ENCODE data around the gene STS.

The STS gene

GRCh38 chrX:7147413-7147977 lies at the start of gene STS:
Gene STS, plus strand, starts transcription at chrX:7147712. Its CDS starts 105,488 bp downstream, at chrX:7253200.
- DNase-seq (ENCODE audit: low read depth in 2 of 2) = peak; percentile 0 to 6

GRCh38 chrX:7100022-7100421 lies 47.5 kb upstream of the STS start:
- DNase-seq (ENCODE audit: low read depth in 2 of 2) = no peak

GRCh38 chrX:7102119-7102518 lies 45.4 kb upstream of the STS start:
- DNase-seq (ENCODE audit: low read depth in 2 of 2) = no peak

GRCh38 chrX:7106649-7107048 lies 40.9 kb upstream of the STS start:
- no peak for DNase-seq (ENCODE audit: low read depth in 2 of 2)

- DNase-seq (ENCODE audit: low read depth in 2 of 2) = no peak
These were observed 39.5 kb upstream of the STS start for GRCh38 chrX:7108030-7108429.

- no peak for DNase-seq (ENCODE audit: low read depth in 2 of 2)
These were observed 38.4 kb upstream of the STS start for GRCh38 chrX:7109049-7109531.

GRCh38 chrX:7109838-7110793 lies 37.4 kb upstream of the STS start:
- DNase-seq (ENCODE audit: low read depth in 2 of 2) = no peak

- no peak for DNase-seq (ENCODE audit: low read depth in 2 of 2)
These were observed 36.7 kb upstream of the STS start for GRCh38 chrX:7110821-7111276.

- no peak for DNase-seq (ENCODE audit: low read depth in 2 of 2)
These were observed 36.0 kb upstream of the STS start for GRCh38 chrX:7111518-7111917.

- DNase-seq (ENCODE audit: low read depth in 2 of 2) = no peak
These were observed 35.4 kb upstream of the STS start for GRCh38 chrX:7112071-7112470.

GRCh38 chrX:7115557-7115956 lies 32.0 kb upstream of the STS start:
- no peak for DNase-seq (ENCODE audit: low read depth in 2 of 2)

GRCh38 chrX:7116081-7116480 lies 31.4 kb upstream of the STS start:
- no peak for DNase-seq (ENCODE audit: low read depth in 2 of 2)

GRCh38 chrX:7117587-7117986 lies 29.9 kb upstream of the STS start:
- no peak for DNase-seq (ENCODE audit: low read depth in 2 of 2)

GRCh38 chrX:7119950-7120877 lies 27.3 kb upstream of the STS start:
- DNase-seq (ENCODE audit: low read depth in 2 of 2) = no peak

GRCh38 chrX:7120878-7121219 lies 26.7 kb upstream of the STS start:
- no peak for DNase-seq (ENCODE audit: low read depth in 2 of 2)

GRCh38 chrX:7127056-7127455 lies 20.5 kb upstream of the STS start:
- DNase-seq (ENCODE audit: low read depth in 2 of 2) = no peak

GRCh38 chrX:7131621-7132020 lies 15.9 kb upstream of the STS start:
- DNase-seq (ENCODE audit: low read depth in 2 of 2) = no peak

GRCh38 chrX:7132335-7133049 lies 15.0 kb upstream of the STS start:
- peak in 1 of 2 donors; percentile 5 for DNase-seq (ENCODE audit: low read depth in 2 of 2)

GRCh38 chrX:7133050-7133440 lies 14.5 kb upstream of the STS start:
- DNase-seq (ENCODE audit: low read depth in 2 of 2) = no peak

GRCh38 chrX:7134981-7135380 lies 12.5 kb upstream of the STS start:
- DNase-seq (ENCODE audit: low read depth in 2 of 2) = no peak

Measured in stimulated activated CD4-positive, alpha-beta T cell treated with anti-CD3 and anti-CD28 coated beads, Interleukin-4, amount 100 ng/mL, for 48 hours (primary cell).